CD4-positive, alpha-beta T cell (primary cell): ENCODE results near the gene JPT1. TPM values are rescaled to one million over a fixed set of nuclear protein-coding genes. Genes with fewer than 3 reads are reported as not detected.

Source experiments
- ATAC-seq: fragments of 200-7000 bp; cut with Tn5 transposase; one replicate; pipeline ENCODE4 v1.10.0; 2022; ENCODE audit warnings: mild to moderate bottlenecking; ENCODE audit not compliant: poor library complexity
- CTCF ChIA-PET: fragments of 350-600 bp; sonication (Branson Sonifier 250); formaldehyde crosslinking; loops from one replicate; lab custom pipeline; 2021; ENCODE audit warnings: antibody characterized with exemption, inconsistent platforms; lab: Charles Lee
- POLR2A ChIA-PET: fragments of 350-600 bp; sonication (Branson Sonifier 250); formaldehyde crosslinking; loops from one replicate; lab custom pipeline; 2021; ENCODE audit warnings: antibody characterized with exemption, inconsistent platforms; lab: Charles Lee
- DNase-seq, 14 experiments: peaks; one replicate each; pipeline ENCODE4 v3.0.0-alpha.2; 2013 to 2020; ENCODE audit warnings: mixed read lengths in 2 of 14
- H3K27ac ChIP-seq, 2 donors: one replicate each; pipeline versions ENCODE4 v1.5.1 to v1.7.0; 2013; ENCODE audit warnings: low read length in 2 of 2, low read depth in 1 of 2, mild to moderate bottlenecking in 1 of 2
- H3K27me3 ChIP-seq, 2 experiments: 1 replicate in 1 of 2; 2 replicates in 1 of 2; pipeline versions ENCODE4 v1.6.1 to v1.7.0; 2013; ENCODE audit warnings: low read length in 2 of 2, control low read depth in 1 of 2, mild to moderate bottlenecking in 1 of 2, moderate library complexity in 1 of 2; ENCODE audit not compliant: insufficient read depth in 2 of 2, control insufficient read depth in 1 of 2
- H3K36me3 ChIP-seq: one replicate; pipeline ENCODE4 v1.6.1; 2013; ENCODE audit warnings: low read length, control low read depth; ENCODE audit not compliant: insufficient read depth
- H3K4me1 ChIP-seq: one replicate; pipeline ENCODE4 v1.6.1; 2013; ENCODE audit warnings: low read length, control low read depth; ENCODE audit not compliant: insufficient read depth
- H3K4me3 ChIP-seq: one replicate; pipeline ENCODE4 v1.5.1; 2013; ENCODE audit warnings: mild to moderate bottlenecking, low read length, moderate library complexity
- H3K9me3 ChIP-seq, 2 experiments: 1 replicate in 1 of 2; 2 replicates in 1 of 2; pipeline versions ENCODE4 v1.6.1 to v1.7.0; 2013; ENCODE audit warnings: low read length in 2 of 2, mild to moderate bottlenecking in 2 of 2, control low read depth in 1 of 2, moderate library complexity in 1 of 2; ENCODE audit not compliant: control insufficient read depth in 1 of 2, insufficient read depth in 1 of 2
- H3K27ac Mint-ChIP-seq: one replicate; pipeline ENCODE4 v1.8.0; 2020; ENCODE audit warnings: mixed read lengths
- H3K27me3 Mint-ChIP-seq: one replicate; pipeline ENCODE4 v1.8.0; 2021; ENCODE audit warnings: mixed read lengths
- H3K36me3 Mint-ChIP-seq: one replicate; pipeline ENCODE4 v1.8.0; 2021; ENCODE audit warnings: low read depth, mixed read lengths
- H3K4me1 Mint-ChIP-seq: one replicate; pipeline ENCODE4 v1.8.0; 2021; ENCODE audit warnings: low read depth, mixed read lengths
- H3K4me3 Mint-ChIP-seq: one replicate; pipeline ENCODE4 v1.8.0; 2020; ENCODE audit warnings: mild to moderate bottlenecking, mixed read lengths
- H3K9me3 Mint-ChIP-seq: one replicate; pipeline ENCODE4 v1.8.0; 2020; ENCODE audit warnings: mixed read lengths
- intact Hi-C, 2 experiments: fragments of 100-400 bp; cut with DNase I in 1 of 2; cut with micrococcal nuclease in 1 of 2; formaldehyde crosslinking; loops; one replicate each; pipeline versions ENCODE4 v1.15.1 to v1.9.0; 2023 to 2025; cut with DNase I, micrococcal nuclease
- total RNA-seq, 174 experiments: library from RNA in 2 of 174; stranded (reverse) in 2 of 174; gene quantifications; one replicate each; pipeline ENCODE4 v1.2.3 and lab custom pipeline; 2021 to 2026
- TF ChIP-seq, protein P1 (sequence below): fragments of 200-600 bp; IDR thresholded peaks from one replicate; pipeline ENCODE4 v1.8.0; 2022; ENCODE audit warnings: antibody characterized with exemption, mild to moderate bottlenecking

The JPT1 gene
- total RNA-seq, 2 experiments from 2014 or later: 21.3 to 25.5 TPM

DNA sequence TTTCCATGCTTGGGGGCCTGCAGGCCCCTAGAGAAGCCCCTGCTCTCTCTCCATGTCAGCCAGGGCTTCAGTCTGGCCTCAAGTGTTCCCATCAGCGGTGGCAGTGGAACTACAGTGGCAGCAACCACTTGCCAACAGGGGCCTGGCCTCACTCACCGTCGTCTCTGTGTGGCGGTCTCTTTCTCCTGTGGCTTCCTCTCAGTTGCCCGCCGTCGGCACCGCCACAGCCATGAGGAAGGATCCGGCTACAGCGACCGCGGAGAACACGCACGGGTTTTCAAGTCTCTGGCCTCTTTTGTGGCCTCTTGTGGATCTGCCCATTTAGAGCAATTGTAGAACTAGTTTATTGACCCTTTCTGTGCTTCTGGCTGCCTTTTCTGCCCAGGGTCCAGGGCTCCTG, 36.0 kb downstream of the JPT1 start:
- no peaks in the 10 kb centered on the region for H3K27me3 ChIP-seq

GRCh38 chr17:75116737-75117136, 37.6 kb downstream of the JPT1 start:
- peaks cover 29% of the 10 kb centered on the region for H3K4me1 Mint-ChIP-seq
- H3K27me3 Mint-ChIP-seq: no peaks in the 10 kb centered on the region
- H3K9me3 Mint-ChIP-seq: no peaks in the 10 kb centered on the region
- H3K4me3 Mint-ChIP-seq: no peak overlapping the region
- TF ChIP-seq, protein P1, sequence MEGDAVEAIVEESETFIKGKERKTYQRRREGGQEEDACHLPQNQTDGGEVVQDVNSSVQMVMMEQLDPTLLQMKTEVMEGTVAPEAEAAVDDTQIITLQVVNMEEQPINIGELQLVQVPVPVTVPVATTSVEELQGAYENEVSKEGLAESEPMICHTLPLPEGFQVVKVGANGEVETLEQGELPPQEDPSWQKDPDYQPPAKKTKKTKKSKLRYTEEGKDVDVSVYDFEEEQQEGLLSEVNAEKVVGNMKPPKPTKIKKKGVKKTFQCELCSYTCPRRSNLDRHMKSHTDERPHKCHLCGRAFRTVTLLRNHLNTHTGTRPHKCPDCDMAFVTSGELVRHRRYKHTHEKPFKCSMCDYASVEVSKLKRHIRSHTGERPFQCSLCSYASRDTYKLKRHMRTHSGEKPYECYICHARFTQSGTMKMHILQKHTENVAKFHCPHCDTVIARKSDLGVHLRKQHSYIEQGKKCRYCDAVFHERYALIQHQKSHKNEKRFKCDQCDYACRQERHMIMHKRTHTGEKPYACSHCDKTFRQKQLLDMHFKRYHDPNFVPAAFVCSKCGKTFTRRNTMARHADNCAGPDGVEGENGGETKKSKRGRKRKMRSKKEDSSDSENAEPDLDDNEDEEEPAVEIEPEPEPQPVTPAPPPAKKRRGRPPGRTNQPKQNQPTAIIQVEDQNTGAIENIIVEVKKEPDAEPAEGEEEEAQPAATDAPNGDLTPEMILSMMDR: no peak
- no peaks in the 10 kb centered on the region for H3K27me3 ChIP-seq
- DNase-seq (no peak), ATAC-seq (no peak)
- H3K4me3 ChIP-seq: no peak overlapping the region
- intact Hi-C loops: loop anchor here in 1 of 2 experiments (10.0 kb wide), 1 partner anchor 52 kb away; no protein-coding TSS in a partner anchor
- peaks cover 22% of the 10 kb centered on the region for H3K4me1 ChIP-seq
- peaks cover 12% of the 10 kb centered on the region for H3K36me3 ChIP-seq
- ChIA-PET CTCF (interaction anchor here (1.0 to 11.1 kb wide), 3 partner anchors 14 to 85 kb away, joined by 3 to 97 read pairs (median 8); partner anchors contain the start of gene NT5C), POLR2A (interaction anchor here (0.6 to 3.4 kb wide), 3 partner anchors 15 to 56 kb away, joined by 3 to 30 read pairs (median 4); partner anchors contain the start of gene NT5C)
- no peak overlapping the region for H3K27ac ChIP-seq
- H3K36me3 Mint-ChIP-seq: peaks cover 25% of the 10 kb centered on the region
- H3K27ac Mint-ChIP-seq: no peak overlapping the region
- no peaks in the 10 kb centered on the region for H3K9me3 ChIP-seq

More for the DNA sequence above, 36.0 kb downstream of the JPT1 start:
- POLR2A ChIA-PET: interaction anchor here (1.2 kb wide), 1 partner anchor 54 kb away, joined by 4 read pairs; no protein-coding TSS in a partner anchor
- H3K4me3 ChIP-seq: no peak overlapping the region
- H3K4me1 Mint-ChIP-seq: peaks cover 23% of the 10 kb centered on the region
- CTCF ChIA-PET: interaction anchor here (0.6 to 11.1 kb wide), 2 partner anchors 13 to 73 kb away, joined by 3 to 97 read pairs; partner anchors contain the start of gene NT5C
- peaks cover 12% of the 10 kb centered on the region for H3K36me3 ChIP-seq
- no peak overlapping the region for H3K4me3 Mint-ChIP-seq
- TF ChIP-seq, protein P1: no peak
- intact Hi-C loops: loop anchor here in 1 of 2 experiments (10.0 kb wide), 1 partner anchor 54 kb away; no protein-coding TSS in a partner anchor
- no peaks in the 10 kb centered on the region for H3K9me3 Mint-ChIP-seq
- H3K36me3 Mint-ChIP-seq: peaks cover 27% of the 10 kb centered on the region
- peaks cover 17% of the 10 kb centered on the region for H3K4me1 ChIP-seq
- no peak overlapping the region for H3K27ac ChIP-seq
- no peaks in the 10 kb centered on the region for H3K27me3 Mint-ChIP-seq
- no peaks in the 10 kb centered on the region for H3K9me3 ChIP-seq
- DNase-seq (no peak), ATAC-seq (no peak)
- peak overlapping the region; percentile 30 for H3K27ac Mint-ChIP-seq

- CTCF ChIA-PET: interaction anchor here (2.0 to 11.1 kb wide), 6 partner anchors 9 to 155 kb away, joined by 11 to 102 read pairs (median 46); partner anchors contain the start of genes MIF4GD and NT5C
- no peak overlapping the region for H3K4me3 ChIP-seq
- H3K9me3 ChIP-seq: no peaks in the 10 kb centered on the region
- Mint-ChIP-seq H3K36me3 (peaks cover 17% of the 10 kb centered on the region), H3K4me3 (peak overlapping the region; percentile 48), H3K9me3 (no peaks in the 10 kb centered on the region), H3K27me3 (no peaks in the 10 kb centered on the region), H3K4me1 (peaks cover 30% of the 10 kb centered on the region), H3K27ac (no peak overlapping the region)
- intact Hi-C loops: loop anchor here in 1 of 2 experiments (10.0 kb wide), 1 partner anchor 51 kb away; no protein-coding TSS in a partner anchor
- H3K27ac ChIP-seq: no peak overlapping the region
- ATAC-seq (no peak), DNase-seq (no peak)
- TF ChIP-seq, protein P1: no peak
- peaks cover 34% of the 10 kb centered on the region for H3K4me1 ChIP-seq
- no peaks in the 10 kb centered on the region for H3K27me3 ChIP-seq
- POLR2A ChIA-PET: interaction anchor here (1.3 to 3.4 kb wide), 5 partner anchors 10 to 56 kb away, joined by 3 to 37 read pairs (median 9); partner anchors contain the start of genes JPT1 and NT5C
- peaks cover 8% of the 10 kb centered on the region for H3K36me3 ChIP-seq
These were observed 38.8 kb downstream of the JPT1 start for GRCh38 chr17:75115555-75115954.
